GM21381 (cell line): ENCODE measurements around the gene KLRK1.
A peak's percentile ranks its signal among the peaks of the same experiment; 100 is the strongest.
"Not testable (repeated sequence)": the region's sequence is repeated elsewhere in the genome, so short reads cannot be mapped to it uniquely, and the experiment has no call there.

ENCODE experiments used
- ATAC-seq: cut with Tn5 transposase; IDR thresholded peaks from one replicate; pipeline ENCODE4 v1.9.1; 2021; ENCODE audit warnings: mild to moderate bottlenecking, moderate library complexity; ENCODE audit not compliant: unreplicated experiment

KLRK1 gene

DNA sequence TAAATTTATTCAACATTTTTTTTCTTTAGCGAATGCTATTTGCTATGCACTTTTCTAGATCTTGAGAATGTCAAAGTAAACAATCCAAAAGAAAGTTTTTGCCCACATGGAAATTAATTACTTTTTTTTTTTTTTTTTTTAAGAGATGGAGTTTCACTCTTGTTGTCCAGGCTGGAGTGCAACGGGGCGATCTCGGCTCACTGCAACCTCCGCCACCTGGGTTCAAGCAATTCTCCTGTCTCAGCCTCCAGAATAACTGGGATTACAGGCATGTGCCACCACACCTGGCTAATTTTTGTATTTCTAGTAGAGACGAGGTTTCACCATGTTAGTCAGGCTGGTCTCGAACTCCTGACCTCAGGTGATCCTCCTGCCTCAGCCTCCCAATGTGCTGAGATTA, 1.1 kb upstream of the KLRK1 start:
- not testable (repeated sequence) for ATAC-seq

DNA sequence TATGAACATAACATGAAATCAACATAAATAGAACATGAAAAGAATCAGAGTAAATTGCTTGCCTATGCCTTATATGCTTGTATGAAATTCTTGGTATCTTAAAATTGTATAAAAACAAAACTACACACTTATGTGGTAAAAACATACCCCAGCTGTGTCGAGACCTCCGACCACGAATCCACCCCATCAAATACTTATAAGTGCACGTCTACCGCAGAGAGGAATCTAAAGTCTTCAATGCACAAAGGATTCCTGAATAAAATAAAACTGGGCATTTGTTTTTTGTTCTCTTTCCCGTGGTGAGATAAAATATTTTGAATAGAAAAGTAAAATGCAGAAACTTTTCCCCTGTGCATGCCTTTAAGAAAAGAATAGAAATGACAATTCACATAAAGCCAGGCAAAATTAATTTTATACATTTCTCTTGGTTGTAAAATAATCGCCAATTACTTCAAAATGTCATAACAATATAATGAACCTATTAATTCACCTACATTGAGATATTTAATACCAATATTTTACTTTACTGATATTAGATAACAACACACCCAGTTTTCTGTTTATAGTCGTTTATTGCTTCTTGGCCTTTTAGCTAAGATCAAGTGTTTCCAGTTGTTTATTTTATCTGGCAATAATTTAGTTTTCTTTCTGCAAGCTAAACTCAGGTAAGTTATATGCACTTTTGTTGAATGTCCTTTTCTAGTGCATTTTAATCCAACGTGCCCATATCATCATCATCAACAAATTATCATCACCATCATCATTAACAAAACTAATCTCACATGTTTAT, 1.0 kb downstream of the KLRK1 start:
- no peak for ATAC-seq

- ATAC-seq, result not testable (repeated sequence)
These were observed 2.3 kb downstream of the KLRK1 start for GRCh38 chr12:10387498-10387897.

DNA sequence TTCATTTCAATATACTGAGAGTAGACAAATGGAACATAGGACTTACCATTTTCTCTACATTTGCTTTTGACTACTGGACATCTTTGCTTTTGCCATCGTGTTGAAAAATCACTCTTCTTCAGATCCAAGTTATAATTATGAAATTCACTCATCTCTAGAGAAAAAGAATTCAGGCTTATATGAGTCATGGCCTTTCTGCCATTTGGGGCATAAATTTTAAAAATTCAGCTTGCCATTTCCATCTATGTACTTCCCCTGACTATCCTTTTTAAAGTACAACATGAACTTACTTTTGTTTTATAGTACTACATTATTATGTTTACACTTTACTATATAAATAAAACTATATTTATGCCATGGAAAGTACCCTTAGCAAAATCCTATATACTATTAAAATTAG, 3.0 kb downstream of the KLRK1 start:
- ATAC-seq, result no peak

- no peak for ATAC-seq
These were observed 4.7 kb downstream of the KLRK1 start for GRCh38 chr12:10385166-10385613.

DNA sequence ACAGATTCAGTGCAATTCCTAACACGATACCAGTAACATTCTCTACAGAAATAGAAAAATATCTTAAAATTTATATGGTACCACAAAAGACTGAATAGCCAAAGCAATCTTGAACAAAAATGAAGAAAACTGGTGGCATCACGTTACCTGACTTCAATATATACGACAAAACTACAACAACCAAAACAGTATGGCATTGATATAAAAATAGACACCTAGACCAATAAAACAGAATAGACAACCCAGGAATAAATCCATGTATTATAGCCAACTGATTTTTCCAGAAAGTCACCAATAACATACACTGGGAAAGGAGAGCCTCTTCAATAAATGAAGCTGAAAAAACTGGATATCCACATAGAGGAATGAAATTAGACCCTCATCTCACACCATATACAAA, 5.7 kb downstream of the KLRK1 start:
- no peak for ATAC-seq

- ATAC-seq, result no peak
These were observed 7.8 kb downstream of the KLRK1 start for GRCh38 chr12:10381928-10382628.

GRCh38 chr12:10378737-10379136, 11.1 kb downstream of the KLRK1 start:
- ATAC-seq, result not testable (repeated sequence)

GRCh38 chr12:10374624-10375018, 15.2 kb downstream of the KLRK1 start:
- ATAC-seq, result no peak

DNA sequence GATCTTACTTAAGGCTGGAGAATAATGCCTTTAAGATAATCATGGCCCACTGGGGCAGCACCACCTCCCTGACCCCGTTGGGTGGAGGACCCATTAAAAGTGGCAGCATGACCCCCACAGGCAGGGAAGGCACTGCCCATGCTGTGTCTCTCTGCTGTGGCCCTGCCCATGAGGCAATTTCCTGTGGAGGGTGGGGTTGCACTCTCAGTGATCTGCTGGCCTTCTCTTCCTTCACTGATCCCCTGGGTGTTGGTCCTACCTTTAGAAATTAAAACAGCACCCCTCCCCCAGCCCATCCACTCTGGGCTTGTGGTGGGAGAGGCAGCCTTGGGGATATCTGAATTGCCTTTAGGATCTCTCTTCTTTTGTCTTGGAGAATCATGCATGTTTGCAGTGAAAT, 17.3 kb downstream of the KLRK1 start:
- no peak for ATAC-seq

DNA sequence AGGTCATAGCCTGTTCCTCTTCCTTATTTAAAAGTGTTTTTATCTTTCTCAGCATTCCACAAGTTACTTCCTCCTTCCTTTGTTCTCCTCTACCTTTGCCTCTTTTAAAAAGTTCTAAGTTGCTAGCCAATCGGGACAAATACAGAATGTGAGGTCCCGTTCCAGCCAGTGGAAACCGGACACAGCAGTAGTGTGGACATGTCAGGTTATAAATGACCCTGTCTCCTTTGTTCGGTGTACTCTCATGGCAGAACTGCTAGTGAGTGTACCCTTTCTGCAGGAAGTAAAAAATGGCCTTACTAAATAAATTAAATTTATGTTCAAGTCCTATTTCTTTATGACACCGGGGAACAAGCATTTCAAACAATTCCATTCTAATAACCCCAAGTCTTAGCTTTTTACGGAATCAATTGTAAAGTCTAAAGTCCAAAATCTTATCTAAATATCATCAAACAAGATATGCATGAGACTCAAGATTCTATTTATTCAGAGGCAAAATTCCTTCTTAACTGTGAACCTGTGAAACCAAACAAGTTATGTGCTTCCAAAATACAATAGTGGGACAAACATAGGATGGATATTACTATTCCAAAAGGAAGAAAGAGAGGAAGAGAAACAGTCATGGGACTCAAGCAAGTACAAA, 17.8 kb downstream of the KLRK1 start:
- ATAC-seq, result not testable (repeated sequence)

GRCh38 chr12:10369557-10370415, 20.1 kb downstream of the KLRK1 start:
- no peak for ATAC-seq

DNA sequence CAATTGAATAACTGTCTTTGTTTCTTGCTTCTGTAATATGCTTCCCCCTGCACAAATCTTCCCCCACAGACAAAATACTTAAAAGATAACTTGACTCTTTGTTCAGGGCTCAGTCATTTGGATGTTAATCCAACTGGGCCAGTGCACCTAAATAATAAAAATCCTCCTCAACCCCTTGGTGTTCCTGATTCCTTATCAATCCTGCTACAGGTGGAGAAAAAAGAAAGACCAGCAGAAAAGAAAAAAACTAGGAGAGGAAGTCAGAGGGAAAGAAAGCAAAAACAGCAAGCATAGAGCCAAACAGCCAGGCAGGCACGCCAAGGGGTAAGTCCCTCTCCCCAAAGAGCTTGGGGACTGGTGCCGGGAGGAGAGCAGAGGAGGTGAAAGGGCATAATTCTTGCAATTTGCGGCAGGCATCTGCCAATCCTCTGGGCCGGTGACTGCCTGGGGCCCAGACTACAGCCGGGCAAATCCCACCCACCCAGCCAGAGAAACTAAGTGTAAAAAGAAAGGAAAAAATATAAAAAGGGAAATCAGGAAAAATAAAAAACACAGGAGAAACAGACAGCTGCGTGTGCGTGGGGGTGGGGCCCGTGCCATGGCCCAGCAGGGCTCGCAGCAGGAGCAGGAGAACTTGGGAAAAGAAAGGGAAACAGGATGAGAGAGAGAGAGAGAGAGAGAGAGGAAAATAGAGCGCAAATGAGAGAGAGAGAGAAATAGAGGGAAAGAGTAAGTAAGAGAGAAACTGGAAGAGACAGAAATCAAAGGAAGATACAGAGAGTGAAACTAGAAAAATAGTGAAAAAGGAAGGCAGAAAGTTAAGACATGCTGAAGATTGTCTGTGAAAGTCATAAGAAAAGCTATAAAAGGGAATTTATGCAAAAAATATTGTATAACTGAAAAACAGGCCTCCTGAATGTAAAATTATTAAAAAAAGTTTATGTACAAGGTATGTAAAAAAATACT, 21.4 kb downstream of the KLRK1 start:
- ATAC-seq, result no peak

- not testable (repeated sequence) for ATAC-seq
These were observed 22.1 kb downstream of the KLRK1 start for GRCh38 chr12:10367714-10368113.

- no peak for ATAC-seq
These were observed 23.0 kb downstream of the KLRK1 start for GRCh38 chr12:10366875-10367274.

DNA sequence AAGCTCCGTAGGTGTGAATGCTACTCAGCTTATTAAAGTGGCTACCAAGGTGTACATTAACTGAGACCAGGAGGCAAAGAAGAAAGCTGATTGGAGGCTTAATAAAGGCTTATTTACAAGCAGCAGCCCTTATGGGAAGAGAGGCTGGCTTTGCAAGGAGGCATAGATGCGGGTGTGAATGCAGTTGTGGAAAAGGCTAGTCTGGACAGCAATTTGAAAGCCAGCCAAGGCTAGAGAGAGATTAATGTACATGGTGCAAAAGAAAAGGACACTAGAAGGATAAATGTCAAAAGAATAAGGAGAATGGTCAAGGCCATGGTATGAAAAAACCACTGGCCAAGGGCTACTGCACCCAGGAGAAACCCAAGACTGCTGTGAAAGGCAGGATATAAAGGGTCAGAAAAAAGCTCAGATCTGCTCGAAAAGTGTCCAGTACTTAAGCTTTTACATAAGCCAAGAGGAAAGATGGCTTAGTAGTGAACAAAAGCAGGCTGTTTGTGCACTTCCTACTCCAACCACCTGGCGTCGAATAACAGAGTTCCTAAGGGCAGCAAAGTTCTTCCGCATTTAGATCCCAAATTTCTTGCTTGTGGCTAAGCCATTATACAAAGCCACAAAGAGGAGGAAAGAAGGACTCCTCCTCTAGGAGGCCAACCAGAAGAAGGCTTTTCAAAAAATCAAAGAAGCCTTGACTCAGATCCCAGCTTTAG, 24.0 kb downstream of the KLRK1 start:
- ATAC-seq, result no peak

- ATAC-seq, result peak; percentile 47
These were observed 24.8 kb downstream of the KLRK1 start for GRCh38 chr12:10364815-10365622.
